NCI-H2081 (cell line): Measurements from ENCODE around the gene VKORC1.

Source experiments
- DNase-seq, 2 experiments: peaks; one replicate each; lab custom pipeline; 2025; lab: John Stamatoyannopoulos, UW

The VKORC1 gene

DNA sequence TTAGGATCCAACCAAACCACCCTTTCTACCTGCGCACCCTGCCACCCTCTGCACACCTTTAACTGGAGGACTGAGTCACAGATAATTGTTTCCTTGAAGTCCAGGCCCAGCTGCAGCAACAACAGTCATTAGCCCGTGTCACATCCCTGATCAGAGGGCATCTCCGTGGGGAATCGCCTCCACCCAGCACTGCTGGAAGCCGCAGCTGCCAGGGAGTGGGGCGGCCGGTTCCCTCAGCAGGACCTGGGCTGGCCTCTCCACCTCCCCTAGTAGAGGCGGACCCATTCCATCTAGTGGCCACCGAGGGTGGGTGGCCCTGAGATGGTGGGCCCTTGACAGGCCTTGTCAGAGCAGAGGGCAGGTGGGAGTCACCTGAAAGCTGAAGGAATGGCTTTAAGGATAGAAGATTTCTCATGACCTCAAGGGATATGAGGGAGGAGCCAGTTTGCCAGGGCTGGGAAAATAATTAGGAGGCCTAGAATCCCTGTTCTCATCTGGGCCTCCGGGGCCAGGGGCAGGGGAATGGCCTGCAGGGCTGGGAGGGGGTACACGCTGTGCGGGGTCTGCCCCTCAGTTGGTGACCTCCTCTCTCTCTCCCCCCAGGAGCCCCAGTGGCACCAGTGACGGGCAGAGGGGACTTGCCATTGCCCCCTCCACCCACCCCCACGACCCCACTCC, 12.1 kb downstream of the VKORC1 start:
- DNase-seq: no peak

DNA sequence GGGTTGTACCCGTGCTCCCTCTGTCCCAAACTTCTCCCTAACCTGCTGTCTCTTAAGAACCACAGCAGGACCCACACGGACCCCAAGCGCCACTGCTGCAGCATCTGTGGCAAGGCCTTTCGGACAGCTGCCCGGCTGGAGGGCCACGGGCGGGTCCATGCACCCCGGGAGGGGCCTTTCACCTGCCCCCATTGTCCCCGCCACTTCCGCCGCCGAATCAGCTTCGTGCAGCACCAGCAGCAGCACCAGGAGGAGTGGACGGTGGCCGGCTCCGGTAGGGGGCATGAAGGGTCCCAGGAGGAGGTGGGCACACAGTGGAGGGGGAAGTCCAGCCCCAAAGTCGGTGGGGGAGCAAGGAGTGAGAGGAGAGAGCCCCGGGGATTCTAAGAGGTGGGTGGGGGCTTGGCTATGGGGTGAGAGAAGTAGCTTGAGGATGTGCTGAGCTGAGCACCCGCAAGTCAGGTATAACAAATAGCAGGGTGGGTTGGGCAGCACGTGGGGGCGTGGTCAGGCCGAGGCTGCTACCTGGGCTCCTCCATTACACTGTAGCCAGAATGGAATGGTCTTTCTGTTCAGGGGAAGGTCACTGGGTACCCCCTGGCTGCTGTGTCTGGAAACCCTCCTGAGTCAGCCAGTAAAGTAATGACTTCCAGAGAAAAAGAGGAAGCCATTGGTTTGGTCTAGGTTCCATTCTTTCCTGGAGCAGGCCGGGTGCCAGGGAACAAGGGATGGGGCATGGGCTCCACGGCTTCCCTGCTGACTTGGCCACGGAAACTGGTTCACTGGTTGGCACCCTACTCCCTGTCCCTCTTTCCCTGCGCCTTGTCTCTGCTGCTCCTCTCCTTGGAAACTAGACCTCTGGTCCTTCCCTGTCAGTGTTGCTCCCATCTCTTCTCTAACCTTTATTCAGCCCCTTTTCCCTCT, 12.9 kb downstream of the VKORC1 start:
- no peak for DNase-seq

DNA sequence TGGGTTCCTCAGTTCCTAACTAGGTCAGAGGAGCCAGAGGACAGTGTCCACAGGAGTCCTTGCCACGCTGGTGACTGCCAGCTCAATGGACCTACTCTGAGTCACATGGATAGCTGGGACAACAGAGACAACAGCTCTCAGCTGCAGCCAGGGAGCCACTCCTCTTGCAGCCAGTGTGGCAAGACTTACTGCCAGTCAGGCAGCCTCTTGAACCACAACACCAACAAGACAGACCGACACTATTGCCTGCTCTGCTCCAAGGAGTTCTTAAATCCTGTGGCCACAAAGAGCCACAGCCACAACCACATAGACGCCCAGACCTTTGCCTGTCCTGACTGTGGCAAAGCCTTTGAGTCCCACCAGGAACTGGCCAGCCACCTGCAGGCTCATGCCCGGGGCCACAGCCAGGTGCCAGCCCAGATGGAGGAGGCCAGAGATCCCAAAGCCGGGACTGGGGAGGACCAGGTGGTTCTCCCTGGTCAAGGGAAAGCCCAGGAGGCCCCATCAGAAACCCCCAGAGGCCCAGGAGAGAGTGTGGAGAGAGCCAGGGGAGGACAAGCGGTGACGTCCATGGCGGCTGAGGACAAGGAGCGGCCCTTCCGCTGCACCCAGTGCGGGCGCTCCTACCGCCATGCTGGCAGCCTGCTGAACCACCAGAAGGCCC, 13.7 kb downstream of the VKORC1 start:
- DNase-seq: no peak

DNA sequence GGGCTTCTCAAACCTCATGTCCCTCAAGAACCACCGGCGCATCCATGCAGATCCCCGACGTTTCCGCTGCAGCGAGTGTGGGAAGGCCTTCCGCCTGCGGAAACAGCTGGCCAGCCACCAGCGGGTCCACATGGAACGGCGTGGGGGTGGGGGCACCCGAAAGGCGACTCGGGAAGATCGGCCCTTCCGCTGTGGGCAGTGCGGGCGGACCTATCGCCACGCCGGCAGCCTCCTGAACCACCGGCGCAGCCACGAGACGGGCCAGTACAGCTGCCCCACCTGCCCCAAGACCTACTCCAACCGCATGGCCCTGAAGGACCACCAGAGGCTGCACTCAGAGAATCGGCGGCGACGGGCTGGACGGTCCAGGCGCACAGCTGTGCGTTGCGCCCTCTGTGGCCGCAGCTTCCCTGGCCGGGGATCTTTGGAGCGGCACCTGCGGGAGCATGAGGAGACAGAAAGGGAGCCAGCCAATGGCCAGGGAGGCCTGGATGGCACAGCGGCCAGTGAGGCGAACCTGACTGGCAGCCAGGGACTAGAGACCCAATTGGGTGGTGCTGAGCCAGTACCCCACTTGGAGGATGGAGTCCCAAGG, 14.5 kb downstream of the VKORC1 start:
- DNase-seq: no peak

DNA sequence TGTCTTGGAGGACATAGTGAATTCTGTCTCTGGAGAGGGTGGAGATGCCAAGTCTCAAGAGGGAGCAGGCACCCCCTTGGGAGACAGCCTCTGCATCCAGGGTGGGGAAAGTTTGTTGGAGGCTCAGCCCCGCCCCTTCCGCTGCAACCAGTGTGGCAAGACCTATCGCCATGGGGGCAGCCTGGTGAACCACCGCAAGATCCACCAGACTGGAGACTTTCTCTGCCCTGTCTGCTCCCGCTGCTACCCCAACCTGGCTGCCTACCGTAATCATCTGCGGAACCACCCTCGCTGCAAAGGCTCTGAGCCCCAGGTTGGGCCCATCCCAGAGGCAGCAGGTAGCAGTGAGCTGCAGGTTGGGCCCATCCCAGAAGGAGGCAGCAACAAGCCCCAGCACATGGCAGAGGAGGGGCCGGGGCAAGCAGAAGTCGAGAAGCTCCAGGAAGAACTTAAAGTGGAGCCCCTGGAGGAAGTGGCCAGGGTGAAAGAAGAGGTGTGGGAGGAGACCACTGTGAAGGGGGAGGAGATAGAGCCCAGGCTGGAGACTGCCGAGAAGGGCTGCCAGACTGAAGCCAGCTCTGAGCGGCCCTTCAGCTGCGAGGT, 15.2 kb downstream of the VKORC1 start:
- DNase-seq: no peak

DNA sequence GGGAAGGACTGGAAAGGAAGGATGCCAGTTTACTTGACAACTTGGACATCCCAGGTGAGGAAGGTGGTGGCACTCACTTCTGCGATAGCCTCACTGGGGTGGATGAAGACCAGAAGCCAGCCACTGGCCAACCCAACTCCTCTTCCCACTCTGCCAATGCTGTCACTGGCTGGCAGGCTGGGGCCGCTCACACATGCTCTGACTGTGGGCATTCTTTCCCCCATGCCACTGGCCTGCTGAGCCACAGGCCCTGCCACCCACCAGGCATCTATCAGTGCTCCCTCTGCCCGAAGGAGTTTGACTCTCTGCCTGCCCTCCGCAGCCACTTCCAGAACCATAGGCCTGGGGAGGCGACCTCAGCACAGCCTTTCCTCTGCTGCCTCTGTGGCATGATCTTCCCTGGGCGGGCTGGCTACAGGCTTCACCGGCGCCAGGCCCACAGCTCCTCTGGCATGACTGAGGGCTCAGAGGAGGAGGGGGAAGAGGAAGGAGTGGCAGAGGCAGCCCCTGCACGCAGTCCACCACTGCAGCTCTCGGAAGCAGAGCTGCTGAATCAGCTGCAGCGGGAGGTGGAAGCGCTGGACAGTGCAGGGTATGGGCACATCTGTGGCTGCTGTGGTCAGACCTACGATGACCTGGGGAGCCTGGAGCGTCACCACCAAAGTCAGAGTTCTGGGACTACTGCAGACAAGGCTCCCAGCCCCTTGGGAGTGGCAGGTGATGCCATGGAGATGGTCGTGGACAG, 15.8 kb downstream of the VKORC1 start:
- DNase-seq: no peak

DNA sequence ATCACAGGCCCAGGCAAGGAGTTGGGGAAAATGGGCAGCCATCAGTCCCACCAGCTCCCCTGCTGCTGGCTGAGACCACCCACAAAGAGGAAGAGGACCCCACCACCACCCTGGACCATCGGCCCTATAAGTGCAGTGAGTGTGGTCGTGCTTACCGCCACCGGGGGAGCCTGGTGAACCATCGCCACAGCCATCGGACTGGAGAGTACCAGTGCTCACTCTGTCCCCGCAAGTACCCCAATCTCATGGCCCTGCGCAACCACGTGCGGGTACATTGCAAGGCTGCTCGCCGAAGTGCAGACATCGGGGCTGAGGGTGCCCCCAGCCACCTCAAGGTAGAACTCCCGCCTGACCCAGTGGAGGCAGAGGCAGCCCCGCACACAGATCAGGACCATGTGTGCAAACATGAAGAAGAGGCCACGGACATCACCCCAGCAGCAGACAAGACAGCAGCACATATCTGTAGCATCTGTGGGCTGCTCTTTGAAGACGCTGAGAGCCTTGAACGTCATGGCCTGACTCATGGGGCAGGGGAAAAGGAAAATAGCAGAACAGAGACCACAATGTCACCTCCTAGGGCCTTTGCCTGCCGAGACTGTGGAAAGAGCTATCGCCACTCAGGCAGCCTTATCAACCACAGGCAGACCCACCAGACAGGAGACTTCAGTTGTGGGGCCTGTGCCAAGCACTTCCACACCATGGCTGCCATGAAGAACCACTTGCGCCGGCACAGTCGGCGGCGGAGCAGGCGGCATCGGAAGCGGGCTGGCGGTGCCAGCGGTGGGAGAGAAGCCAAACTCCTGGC, 16.8 kb downstream of the VKORC1 start:
- no peak for DNase-seq

DNA sequence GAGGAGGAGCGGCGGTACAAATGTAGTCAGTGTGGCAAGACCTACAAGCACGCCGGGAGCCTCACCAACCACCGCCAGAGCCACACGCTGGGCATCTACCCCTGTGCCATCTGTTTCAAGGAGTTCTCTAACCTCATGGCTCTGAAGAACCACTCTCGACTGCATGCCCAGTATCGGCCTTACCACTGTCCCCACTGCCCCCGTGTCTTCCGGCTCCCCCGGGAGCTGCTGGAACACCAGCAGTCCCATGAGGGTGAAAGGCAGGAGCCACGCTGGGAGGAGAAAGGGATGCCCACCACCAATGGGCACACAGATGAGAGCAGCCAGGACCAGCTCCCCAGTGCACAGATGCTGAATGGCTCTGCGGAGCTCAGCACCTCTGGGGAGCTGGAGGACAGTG, 17.6 kb downstream of the VKORC1 start:
- DNase-seq: no peak

DNA sequence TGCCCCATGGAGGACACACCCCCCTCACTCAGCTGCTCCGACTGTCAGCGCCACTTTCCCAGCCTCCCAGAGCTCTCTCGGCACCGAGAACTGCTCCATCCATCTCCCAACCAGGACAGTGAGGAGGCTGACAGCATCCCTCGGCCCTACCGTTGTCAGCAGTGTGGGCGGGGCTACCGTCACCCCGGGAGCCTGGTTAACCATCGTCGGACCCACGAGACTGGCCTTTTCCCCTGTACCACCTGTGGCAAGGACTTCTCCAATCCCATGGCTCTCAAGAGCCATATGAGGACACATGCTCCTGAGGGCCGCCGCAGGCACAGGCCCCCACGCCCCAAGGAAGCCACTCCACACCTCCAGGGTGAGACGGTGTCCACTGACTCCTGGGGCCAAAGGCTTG, 18.3 kb downstream of the VKORC1 start:
- no peak for DNase-seq

DNA sequence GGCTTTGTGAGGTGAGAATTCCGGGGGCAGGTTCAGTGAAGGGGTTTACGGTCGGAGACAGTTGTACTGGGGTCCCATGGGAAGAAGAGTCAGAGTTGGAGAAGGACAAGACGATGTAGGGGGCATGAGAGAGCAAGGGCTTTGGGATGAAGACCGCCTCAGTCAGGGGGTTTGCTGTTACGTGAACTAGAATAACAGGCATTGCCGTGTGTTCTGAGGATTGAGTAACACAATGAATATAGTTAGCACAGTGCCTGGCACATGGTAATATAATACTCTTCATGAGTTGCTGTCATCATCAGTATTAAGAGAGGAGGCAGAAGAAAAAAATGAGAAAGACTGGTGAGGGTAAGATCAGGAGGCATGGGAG, 19.8 kb downstream of the VKORC1 start:
- DNase-seq: no peak

DNA sequence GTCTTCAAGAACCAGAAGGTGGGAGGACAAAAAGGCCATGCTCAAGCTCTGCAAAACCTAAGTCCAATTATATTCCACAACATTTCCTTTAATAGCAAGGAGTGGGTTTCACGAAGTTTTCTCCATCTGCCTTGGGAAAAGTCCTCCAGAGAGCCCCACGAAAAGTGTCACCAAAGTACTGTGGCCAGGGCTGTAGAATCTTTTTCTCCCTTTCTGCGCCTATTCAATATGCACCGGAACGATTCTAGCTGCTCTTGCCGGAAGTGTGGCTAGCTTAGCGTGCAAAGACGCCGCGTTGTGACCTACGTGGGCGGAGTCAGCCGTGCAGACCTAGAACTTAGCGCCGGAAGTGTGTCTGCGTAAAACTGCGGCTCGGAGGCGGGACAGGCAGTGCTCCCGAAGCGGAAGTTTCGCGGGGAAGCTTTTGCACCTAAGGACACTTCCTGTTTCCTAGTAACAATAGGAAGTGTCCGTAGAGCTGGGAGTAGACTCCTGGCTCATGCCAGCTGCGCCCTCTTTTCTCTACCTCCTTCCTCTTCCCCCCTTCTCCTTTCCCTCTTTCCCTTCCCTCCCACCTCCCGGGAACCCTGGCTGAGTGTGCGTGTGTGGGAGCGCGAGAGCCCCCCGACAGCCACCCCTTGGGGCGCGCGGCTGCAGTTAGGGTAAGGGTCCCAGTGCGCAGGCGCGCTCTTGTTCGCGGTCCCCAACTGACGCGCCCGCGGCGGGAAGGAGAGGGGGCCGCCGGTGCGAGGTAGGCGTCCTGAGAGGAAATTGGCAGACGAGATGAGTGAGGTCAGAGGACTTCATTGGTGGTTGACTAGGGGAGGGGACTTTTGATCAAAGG, 20.4 kb downstream of the VKORC1 start, which contains the start of the genes ZNF646 and ZNF668:
ZNF646 (plus strand) TSS at position 453 of the 844 bp plus-strand sequence. CDS start 1,903 bp downstream, outside the sequence.
ZNF668 (minus strand) TSS at position 271 of the 844 bp plus-strand sequence. CDS start 9,781 bp downstream, outside the sequence.
- DNase-seq: peak; percentile 92 to 98

DNA sequence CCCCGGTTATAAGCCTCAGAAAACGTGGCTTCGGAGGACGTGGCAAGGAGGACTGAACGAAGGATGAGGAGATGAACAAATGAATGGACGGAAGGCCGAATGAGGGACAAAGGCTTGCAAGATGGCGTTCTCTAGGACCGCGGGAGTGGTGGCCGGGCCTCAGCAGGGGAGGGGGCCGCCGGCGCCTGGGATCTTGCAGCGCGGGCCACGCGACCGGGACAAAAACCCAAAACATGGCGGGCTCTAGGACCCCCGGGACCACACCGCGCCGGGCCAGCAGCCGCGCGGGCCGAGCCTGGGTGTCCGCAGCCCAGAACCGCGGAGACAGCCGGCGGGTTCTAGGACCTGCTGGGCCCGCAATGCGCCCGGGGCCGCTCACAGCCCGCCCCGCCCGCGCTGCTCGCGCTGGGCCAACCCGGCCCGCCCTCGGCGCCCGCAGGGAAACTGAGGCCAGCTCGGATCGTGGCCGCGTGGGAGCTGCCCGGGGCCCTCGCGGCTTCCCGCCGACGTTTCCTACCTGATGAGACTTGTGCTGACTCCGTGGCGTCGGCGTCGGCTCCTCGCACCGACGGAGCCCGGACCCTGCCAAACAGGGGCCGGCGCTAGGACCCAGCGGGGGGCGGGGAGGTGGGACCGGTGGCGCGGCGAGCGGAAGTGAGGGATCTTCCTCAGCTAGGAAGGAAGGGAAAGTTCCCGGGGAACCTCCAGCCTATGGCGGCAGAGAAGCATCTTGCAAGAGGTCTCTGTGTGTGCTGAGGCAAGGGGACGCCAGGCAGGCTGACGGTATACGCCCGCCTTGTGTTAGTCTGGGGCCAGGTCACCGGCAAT, 21.2 kb downstream of the VKORC1 start:
- peak; percentile 63 to 81 for DNase-seq

DNA sequence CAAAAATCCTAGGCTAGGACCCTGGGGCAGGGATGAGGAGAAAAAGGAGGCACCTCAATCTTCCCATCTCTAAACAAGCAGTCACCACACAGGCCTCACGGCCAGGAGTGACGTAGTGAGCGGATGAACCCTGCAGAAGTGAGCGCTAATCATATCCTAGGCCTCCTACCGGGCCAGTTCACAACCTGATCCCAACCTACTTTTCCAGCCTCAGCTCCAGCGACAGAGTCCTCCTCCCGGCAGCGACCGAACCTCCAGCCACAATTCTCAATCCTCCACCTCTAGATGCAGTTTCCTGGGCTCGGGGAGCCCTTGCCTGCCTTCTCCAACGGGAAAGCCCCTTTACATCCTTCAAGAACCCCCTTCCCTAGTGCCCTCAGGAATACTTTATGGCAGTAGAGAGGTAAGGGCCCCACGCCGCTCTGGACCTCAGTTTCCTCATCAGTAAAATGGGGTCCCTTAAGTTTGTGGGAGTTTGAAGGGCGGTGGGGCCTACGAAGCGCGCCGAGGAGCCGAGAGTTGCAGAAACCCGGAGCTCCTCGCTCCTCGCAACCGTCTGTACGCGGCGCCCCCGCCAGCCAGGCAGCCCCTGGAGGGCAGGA, 22.0 kb downstream of the VKORC1 start:
- peak in 1 of 2 experiments; percentile 33 for DNase-seq

DNA sequence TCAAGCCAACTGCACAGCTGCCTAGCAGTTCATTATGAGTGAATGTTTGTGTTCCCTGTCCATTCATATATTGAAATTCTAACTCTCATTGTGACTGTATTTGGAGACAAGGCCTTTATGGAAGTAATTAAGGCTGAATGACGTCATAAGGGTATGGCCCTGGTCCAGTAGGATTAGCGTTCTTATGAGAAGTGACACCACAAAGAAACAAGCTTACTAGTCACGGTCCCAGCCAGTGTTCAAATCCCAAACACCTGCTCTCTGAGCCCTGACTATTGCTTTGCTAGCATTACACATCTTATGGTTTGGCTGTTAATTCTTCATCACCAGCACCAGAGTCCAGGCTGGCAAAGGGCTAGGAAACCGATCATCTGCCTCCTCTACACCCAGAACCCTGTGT, 22.7 kb downstream of the VKORC1 start:
- DNase-seq: peak in 1 of 2 experiments; percentile 15

DNA sequence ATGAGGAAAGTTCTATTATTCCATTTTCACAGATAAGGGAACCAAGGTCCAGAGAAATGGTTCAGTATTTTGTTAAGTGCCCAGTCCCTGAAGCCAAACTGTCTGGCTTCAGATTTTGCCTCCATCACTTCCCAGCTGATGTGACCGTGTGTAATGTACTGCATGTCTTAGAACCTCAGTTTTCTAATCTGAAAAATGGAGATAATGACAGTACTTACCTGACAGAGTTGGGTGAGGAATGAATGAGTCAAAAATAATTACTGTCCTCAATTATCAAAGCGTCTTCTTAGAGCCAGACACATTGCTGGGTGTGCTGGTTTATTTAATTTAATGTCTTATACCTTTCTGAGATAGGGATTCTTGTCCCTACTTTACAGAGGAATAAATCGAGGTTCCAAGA, 27.3 kb downstream of the VKORC1 start:
- DNase-seq: no peak

DNA sequence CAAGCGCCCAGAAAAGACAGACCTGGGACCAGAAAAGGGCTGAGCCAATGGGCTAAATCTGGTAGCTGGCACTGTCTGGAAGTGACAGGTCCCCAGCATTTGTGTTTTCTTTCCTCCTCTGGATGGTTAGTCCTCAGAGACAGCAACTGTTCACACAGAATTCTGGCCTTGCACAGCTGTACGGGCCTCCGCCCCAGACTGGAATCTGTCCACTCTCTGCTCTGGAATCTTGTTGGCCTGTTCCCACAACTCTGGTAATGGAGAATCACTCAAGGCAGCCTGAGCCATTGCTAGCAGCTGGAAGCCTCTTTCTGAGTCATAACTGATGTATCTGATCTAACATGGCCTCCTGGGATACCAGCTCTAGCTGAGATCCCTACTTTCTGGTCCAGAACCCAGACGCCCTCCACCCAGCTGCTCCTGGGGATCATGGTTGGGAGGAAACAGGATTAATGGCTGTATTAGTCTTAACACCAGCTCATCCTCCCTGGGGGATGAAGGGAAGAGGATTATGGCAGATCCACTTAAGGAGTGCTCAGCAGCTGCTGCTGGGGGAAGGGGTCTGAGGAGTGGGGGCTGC, 29.6 kb downstream of the VKORC1 start:
- no peak for DNase-seq

DNA sequence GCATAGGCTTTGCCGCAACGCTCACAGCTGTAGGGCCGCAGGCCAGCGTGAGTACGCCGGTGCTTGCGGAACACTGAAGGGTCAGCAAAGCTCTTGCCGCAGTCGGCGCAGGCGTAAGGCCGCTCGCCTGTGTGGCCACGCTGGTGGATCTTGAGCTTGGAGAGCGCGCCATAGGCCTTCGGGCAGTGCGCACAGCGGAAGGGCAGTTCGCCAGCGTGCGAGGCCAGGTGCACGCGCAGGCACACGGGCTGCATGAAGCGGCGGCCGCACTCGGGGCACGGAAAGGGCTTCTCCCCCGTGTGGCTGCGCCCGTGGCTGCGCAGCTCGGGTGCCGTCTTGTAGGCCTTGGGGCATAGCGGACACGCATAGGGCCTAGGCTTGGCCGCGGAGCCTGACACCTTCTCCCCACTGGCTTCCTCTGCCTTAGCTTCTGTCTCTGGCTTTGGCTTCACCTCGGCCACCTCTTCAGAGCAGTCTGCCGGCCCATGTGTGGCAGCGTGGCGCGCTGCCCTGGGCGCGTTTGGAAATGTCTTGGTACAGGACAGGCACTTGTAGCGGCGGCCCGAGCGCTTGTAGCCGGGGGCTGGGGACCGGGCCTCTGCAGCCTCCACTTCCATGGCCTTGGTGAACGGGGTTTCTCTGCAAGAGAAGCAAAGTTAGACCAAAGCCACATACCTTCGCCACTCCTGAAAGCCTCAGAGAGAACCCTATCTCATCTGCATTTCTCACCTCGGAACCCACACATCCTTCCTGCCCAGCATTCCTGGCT, 30.6 kb downstream of the VKORC1 start:
- no peak for DNase-seq
